ENCODE results near the gene CHRNA4.

- TF ChIP-seq POLR2AphosphoS5 (IDR thresholded peaks at IDR 0.05; ENCODE audit: low read depth, low read length) (no peak), FOXP2 (optimal IDR thresholded peaks at IDR 0.05; ENCODE audit: borderline replicate concordance, extremely low read depth, extremely low read length, insufficient read depth) (no peak)
Measured at GRCh38 chr20:63409066-63409833, 48.1 kb upstream of the CHRNA4 start.

All from PFSK-1 (cell line).